ENCODE results near the gene TMEM147.

The TMEM147 gene

GRCh38 chr19:35521124-35521743, 24.2 kb upstream of the TMEM147 start:
- DNase-seq, result no peak

- no peak for DNase-seq
Observed at GRCh38 chr19:35522745-35523327, 22.6 kb upstream of the TMEM147 start.

GRCh38 chr19:35524181-35524837, 21.1 kb upstream of the TMEM147 start:
- no peak for DNase-seq

DNA sequence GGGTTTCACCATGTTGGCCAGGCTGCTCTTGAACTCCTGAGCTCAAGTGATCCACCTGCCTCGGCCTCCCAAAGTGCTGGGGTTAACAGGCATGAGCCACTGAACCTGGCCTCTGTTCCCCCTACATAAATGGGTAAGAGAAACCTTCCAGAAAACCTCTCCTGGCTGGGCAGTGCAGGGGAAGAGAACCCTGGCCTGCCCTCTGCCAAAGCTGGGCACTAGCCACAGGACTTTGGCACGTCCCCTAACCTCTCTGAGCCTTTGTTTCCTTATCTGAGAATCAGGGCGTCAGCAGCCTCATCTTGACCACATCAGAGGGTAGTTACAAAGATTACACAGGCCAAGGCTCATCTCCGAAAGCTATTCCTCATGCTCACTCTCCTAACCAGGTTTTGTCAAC, 19.6 kb upstream of the TMEM147 start:
- DNase-seq, result no peak

DNA sequence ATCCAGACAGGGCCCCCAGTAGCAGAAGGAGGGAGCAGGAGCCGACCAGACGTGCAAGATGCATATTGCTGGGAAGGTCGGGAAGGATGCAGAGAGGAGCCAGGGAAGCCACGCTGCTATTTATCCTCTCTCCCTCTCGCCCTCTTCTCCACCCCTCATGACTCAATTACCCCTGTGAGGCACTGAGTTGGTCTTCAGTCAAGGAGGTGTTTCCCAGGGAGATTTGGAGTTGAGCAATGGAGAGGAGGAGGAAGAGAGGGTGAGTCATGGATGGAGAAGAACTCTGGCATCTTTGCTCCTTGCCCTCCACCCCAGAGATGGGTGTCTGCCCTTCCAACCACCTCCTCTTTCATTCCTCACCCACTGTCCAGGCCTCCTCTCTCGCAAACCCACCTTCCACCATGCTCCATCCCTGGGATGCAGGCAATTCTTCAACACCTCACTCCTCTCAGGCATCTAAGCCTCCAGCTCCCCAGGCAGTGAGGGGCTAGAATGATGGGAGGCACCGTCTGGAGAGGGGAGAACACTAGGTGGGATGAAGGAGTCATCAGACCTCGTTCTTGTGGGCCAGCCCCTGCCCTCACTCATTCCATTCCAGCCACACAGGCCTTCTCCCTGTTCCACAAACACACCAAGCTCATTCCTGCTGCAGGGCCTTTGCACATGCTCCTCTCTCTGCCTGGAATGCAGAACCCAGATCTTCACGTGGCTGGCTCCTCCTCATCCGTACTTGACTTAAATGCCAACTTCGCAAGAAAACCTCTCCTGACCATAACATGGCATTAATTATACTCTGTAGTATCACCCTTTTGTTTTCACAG, 17.0 kb upstream of the TMEM147 start, which contains the start of gene SBSN:
Gene SBSN (minus strand): TSS at position 94 of the 821 bp plus-strand sequence. CDS start 30 bp downstream, at position 64.
- no peak for DNase-seq

GRCh38 chr19:35529241-35530218, 15.9 kb upstream of the TMEM147 start:
- DNase-seq, result no peak

DNA sequence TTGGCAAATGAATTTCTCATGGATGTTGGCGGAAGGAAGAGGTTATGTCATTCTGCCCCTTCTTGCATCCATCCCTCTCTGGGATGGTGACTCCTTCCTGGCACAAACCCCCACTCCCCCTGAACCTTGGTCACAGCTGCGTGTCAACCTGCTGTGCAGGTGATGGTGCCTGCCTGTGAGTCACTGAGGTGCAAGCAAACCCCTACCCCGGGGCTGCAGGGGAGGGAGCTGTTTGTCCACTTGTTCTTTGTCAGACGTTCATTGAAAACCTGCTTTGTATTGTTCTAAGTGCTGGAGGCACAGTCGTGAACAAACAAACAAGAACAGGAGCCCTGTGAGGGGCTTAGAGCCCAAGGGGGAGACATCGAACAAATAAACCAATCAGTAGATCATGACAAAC, 14.1 kb upstream of the TMEM147 start:
- no peak for DNase-seq

- DNase-seq, result no peak
Observed at GRCh38 chr19:35533201-35533821, 12.1 kb upstream of the TMEM147 start, which contains the start of gene GAPDHS. Gene GAPDHS (plus strand): TSS chr19:35533456. CDS start chr19:35533528, 72 bp downstream.

GRCh38 chr19:35533822-35534392, 11.5 kb upstream of the TMEM147 start:
- DNase-seq, result no peak

DNA sequence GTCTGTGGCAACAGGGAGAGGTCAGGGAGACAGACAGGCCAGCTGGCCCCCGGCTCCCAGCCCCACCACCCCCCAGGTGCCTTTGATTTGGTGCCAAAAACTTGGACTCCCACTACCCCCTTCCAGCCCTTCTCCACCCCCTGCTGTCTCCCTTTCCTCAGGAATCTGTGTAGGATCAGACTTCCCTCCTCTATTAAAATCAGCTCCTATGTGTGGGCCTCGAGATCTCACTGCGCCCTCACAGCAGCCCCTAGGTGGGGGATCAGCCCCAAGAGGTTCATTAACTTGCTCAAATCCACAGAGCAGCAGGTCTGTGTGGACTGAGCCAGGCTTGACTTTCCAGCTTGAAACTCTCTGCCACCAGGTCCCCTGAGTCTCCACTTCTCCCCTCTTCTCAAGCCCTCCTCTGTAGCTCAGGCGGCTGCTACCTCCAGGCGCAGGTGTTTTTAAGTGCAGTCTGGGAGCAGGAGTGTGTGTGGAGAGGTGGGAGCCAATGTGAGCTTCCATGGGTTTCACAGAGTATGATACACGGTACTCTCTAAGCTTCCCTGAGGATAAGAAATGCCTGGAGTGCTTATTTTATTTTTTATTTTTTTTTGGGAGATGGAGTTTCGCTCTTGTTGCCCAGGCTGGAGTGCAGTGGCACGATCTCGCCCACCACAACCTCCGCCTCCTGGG, 10.5 kb upstream of the TMEM147 start:
- no peak for DNase-seq

DNA sequence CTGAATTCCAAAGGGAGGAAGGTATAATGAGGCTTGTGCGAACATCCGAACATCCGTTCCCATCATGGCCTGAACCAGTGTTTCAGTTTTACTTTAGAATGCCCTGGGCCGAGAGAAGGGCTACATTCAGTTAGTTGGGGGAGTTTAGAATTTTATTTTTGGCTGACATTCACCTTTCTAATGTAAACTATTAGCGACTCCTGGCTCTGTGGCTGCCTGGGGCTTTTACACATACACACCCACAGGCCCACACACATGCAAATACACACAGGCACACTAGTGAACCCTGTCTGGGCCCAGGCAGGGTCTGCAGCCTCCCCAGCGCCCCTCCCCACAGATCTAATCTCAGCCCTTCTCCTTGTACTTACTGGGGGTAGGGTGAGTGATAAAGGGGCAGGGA, 6.1 kb upstream of the TMEM147 start:
- DNase-seq, result no peak

- DNase-seq, result no peak
Observed at GRCh38 chr19:35539850-35540249, 5.6 kb upstream of the TMEM147 start.

- DNase-seq, result no peak
Observed at GRCh38 chr19:35540356-35540927, 5.0 kb upstream of the TMEM147 start.

GRCh38 chr19:35542209-35542608, 3.2 kb upstream of the TMEM147 start:
- no peak for DNase-seq

DNA sequence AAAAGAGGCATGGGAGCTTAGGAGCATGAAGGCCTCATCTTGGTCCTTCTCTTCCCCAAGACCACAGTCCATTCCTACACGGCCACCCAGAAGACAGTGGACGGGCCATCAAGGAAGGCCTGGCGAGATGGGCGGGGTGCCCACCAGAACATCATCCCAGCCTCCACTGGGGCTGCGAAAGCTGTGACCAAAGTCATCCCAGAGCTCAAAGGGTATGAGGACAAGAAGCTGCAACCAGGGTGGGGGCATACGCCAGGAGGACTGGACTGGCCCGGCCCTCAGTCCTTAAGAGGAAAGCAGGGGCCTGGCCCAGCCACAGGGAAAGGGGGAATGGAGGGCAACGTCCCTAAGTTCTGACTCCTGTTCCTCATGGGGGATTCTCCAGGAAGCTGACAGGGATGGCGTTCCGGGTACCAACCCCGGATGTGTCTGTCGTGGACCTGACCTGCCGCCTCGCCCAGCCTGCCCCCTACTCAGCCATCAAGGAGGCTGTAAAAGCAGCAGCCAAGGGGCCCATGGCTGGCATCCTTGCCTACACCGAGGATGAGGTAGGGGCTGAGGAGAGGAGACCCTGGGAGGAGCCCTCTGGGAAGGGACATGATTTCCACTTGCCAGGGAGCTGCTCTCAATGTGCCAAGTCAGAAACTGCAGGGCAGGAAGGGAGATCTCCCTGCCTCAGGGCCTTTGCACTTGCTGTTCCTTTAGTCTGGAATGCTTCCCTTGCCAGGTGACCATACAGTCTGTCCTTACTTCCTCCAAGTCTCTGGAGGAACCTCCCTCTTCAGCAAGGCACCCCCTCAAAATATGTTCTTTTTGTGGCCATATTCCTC, 1.9 kb upstream of the TMEM147 start:
- DNase-seq, result no peak

DNA sequence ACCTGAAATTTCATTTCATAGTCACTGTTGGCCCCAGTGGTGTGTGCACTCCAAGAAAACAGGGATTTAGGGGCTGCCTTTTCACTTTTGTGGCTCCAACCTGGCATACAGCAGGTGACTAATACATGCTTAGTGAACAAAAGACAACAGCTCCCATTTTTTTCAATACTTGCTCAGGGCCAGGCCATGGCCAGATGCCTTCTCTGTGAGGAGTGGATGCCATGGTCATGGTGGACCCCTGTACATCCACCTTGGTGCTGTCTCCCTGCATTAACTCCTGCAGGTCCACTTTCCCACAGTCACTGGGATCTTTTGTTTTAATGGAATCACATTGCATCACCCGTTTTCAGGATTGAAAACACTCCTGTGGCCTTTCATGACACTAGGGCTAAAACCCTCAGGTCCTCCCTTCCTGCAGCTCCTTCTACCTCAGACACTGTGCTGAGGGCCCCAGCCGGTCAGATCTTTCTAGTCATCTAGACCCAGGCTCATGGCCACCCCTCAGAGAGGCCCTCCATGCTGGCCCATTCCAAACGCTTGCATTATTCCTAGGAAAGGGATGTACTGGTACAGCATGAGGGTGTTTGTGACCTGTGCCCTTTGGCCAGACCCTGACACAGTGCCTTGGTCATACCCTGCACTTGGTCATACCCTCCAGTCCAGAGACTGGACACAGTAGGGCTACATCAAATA, 1.2 kb upstream of the TMEM147 start:
- no peak for DNase-seq

- no peak for DNase-seq
Observed at GRCh38 chr19:35545855-35546381, 492 bp downstream of the TMEM147 start.

- no peak for DNase-seq
Observed at GRCh38 chr19:35546532-35546931, 1.1 kb downstream of the TMEM147 start.
